NB4 (cell line): Measurements from ENCODE around the gene SERPINI1.

Experiments
- CTCF ChIP-seq: IDR thresholded peaks from one replicate; pipeline ENCODE4 v1.5.1; 2012; ENCODE audit warnings: low read depth, low read length
- MAX ChIP-seq: IDR thresholded peaks from 2 replicates; pipeline ENCODE4 v1.6.1; 2011; ENCODE audit warnings: low read depth, low read length
- POLR2A ChIP-seq: IDR thresholded peaks from 2 replicates; pipeline ENCODE4 v1.6.1; 2011; ENCODE audit warnings: mild to moderate bottlenecking; ENCODE audit not compliant: insufficient read length; ENCODE audit errors: extremely low read depth

GRCh38 chr3:167736997-167737396 is 1.5 kb downstream of the SERPINI1 start:
- no peak for TF ChIP-seq POLR2A
- no peak for TF ChIP-seq CTCF
- TF ChIP-seq MAX: no peak
